NCI-H345 treated with DMSO at 0.1 percent for 48 hours (cell line): ENCODE data around the gene MAD1L1.

Experiments used
- DNase-seq: peaks from one replicate; lab custom pipeline; 2025; ENCODE audit not compliant: unreplicated experiment; lab: John Stamatoyannopoulos, UW

The MAD1L1 gene

GRCh38 chr7:2017914-2018568, 214.7 kb downstream of the MAD1L1 start:
- DNase-seq: no peak

GRCh38 chr7:2017481-2017891, 215.3 kb downstream of the MAD1L1 start:
- no peak for DNase-seq

- DNase-seq: peak; percentile 91
Observed at GRCh38 chr7:2016761-2017480, 215.8 kb downstream of the MAD1L1 start.

GRCh38 chr7:2016021-2016631, 216.6 kb downstream of the MAD1L1 start:
- no peak for DNase-seq

- no peak for DNase-seq
Observed at GRCh38 chr7:2015251-2015871, 217.4 kb downstream of the MAD1L1 start.

GRCh38 chr7:2014391-2015241, 218.1 kb downstream of the MAD1L1 start:
- no peak for DNase-seq

- DNase-seq: no peak
Observed at GRCh38 chr7:2013381-2014311, 219.1 kb downstream of the MAD1L1 start.

- peak; percentile 44 for DNase-seq
Observed at GRCh38 chr7:2012981-2013380, 219.8 kb downstream of the MAD1L1 start.

GRCh38 chr7:2012044-2012900, 220.5 kb downstream of the MAD1L1 start:
- DNase-seq: no peak

- DNase-seq: no peak
Observed at GRCh38 chr7:2011266-2012043, 221.3 kb downstream of the MAD1L1 start.

- no peak for DNase-seq
Observed at GRCh38 chr7:2010551-2011265, 222.0 kb downstream of the MAD1L1 start.

GRCh38 chr7:2010101-2010500, 222.6 kb downstream of the MAD1L1 start:
- DNase-seq: no peak

- DNase-seq: no peak
Observed at GRCh38 chr7:2009541-2010001, 223.2 kb downstream of the MAD1L1 start.

- DNase-seq: no peak
Observed at GRCh38 chr7:2008936-2009540, 223.7 kb downstream of the MAD1L1 start.

GRCh38 chr7:2008101-2008935, 224.4 kb downstream of the MAD1L1 start:
- DNase-seq: no peak

- no peak for DNase-seq
Observed at GRCh38 chr7:2007551-2007950, 225.2 kb downstream of the MAD1L1 start.
